K562 (cell line): ENCODE measurements around the gene ZFPM1. TPM values are rescaled to one million over a fixed set of nuclear protein-coding genes. Genes with fewer than 3 reads are reported as not detected.

Experiments
- ARNT ChIP-seq, 2 experiments: fragments of 450-650 bp; IDR thresholded peaks; 2 replicates each; pipeline ENCODE4 v1.6.1; 2016; ENCODE audit warnings: mild to moderate bottlenecking in 1 of 2
- ATF7 ChIP-seq: fragments of 450-650 bp; IDR thresholded peaks from 2 replicates; pipeline ENCODE4 v1.7.1; 2014; ENCODE audit warnings: mild to moderate bottlenecking, moderate library complexity
- BACH1 ChIP-seq: fragments of 200-800 bp; sonication (Bioruptor generic); IDR thresholded peaks from 2 replicates; pipeline ENCODE4 v1.6.1; 2016; ENCODE audit warnings: missing genetic modification characterization, missing compliant biosample characterization
- CBX1 ChIP-seq: sonication (generic); IDR thresholded peaks from 2 replicates; pipeline ENCODE4 v1.6.1; 2016; ENCODE audit warnings: antibody characterized with exemption, low read depth, mild to moderate bottlenecking
- CTBP1 ChIP-seq: fragments of 450-650 bp; IDR thresholded peaks from 2 replicates; pipeline ENCODE4 v1.6.1; 2016; ENCODE audit warnings: borderline replicate concordance
- ETV5 ChIP-seq: sonication (generic); formaldehyde crosslinking; IDR thresholded peaks from 2 replicates; pipeline ENCODE4 v1.4.0; 2020; ENCODE audit warnings: low read depth, mild to moderate bottlenecking, missing genetic modification reagents
- FOXK2 ChIP-seq, 2 experiments: fragments of 450-650 bp; IDR thresholded peaks in 1 of 2; conservative IDR thresholded peaks in 1 of 2; 2 replicates each; pipeline ENCODE4 v1.6.1; 2016; ENCODE audit warnings: low read depth in 2 of 2, mild to moderate bottlenecking in 1 of 2
- HDAC1 ChIP-seq, 2 experiments: fragments of 450-650 bp; IDR thresholded peaks; 2 replicates each; pipeline ENCODE4 v1.6.1; 2016 to 2017; ENCODE audit warnings: inconsistent platforms in 1 of 2, mild to moderate bottlenecking in 1 of 2, moderate library complexity in 1 of 2
- HDAC3 ChIP-seq: fragments of 450-650 bp; IDR thresholded peaks from 2 replicates; pipeline ENCODE4 v1.6.1; 2018; ENCODE audit warnings: borderline replicate concordance, mild to moderate bottlenecking, moderate library complexity; ENCODE audit not compliant: partially characterized antibody
- HMG20A ChIP-seq: fragments of 450-650 bp; formaldehyde crosslinking; conservative IDR thresholded peaks from 2 replicates; pipeline ENCODE4 v1.4.0; 2020; ENCODE audit warnings: mild to moderate bottlenecking, mixed read lengths
- NR2C2 ChIP-seq, 2 experiments: fragments of 200-800 bp in 1 of 2; sonication (Bioruptor generic) in 1 of 2; sonication (generic) in 1 of 2; formaldehyde crosslinking in 1 of 2; IDR thresholded peaks; 2 replicates each; pipeline versions ENCODE4 v1.6.1 to v1.8.0; 2016 to 2022; ENCODE audit warnings: mild to moderate bottlenecking in 1 of 2, missing compliant biosample characterization in 1 of 2, missing genetic modification characterization in 1 of 2, missing genetic modification reagents in 1 of 2
- RBFOX2 ChIP-seq: fragments of 200-400 bp; formaldehyde crosslinking; IDR thresholded peaks from 2 replicates; pipeline ENCODE4 v1.6.1; 2017; ENCODE audit warnings: low read depth, mild to moderate bottlenecking, low read length, moderate library complexity
- SNIP1 ChIP-seq: fragments of 450-650 bp; IDR thresholded peaks from 2 replicates; pipeline ENCODE4 v1.7.1; 2017; ENCODE audit warnings: low read depth, mild to moderate bottlenecking
- ZNF324 ChIP-seq: fragments of 250-450 bp; sonication (Bioruptor Pico); IDR thresholded peaks from 2 replicates; pipeline ENCODE4 v1.4.0; 2020; ENCODE audit warnings: mild to moderate bottlenecking
- polyA plus RNA-seq, 8 experiments: library from polyadenylated mRNA; depleted of rRNA in 4 of 8; stranded (reverse) in 5 of 8; unstranded in 3 of 8; fragments of >200 nt; fragmentation: Nextera tagmentation in 2 of 8; fragmentation: Illumina TruSeq in 1 of 8; extraction: Ambion mirVana in 2 of 8; extraction: Trizol in 1 of 8; gene quantifications; 2 replicates each; pipeline versions ENCODE4 v1.2.1 to v1.2.3, GENCODE V29; 2011 to 2014; ENCODE audit warnings: inconsistent platforms in 1 of 8, missing spikeins in 1 of 8
- total RNA-seq, 7 experiments: library from RNA; depleted of rRNA in 6 of 7; stranded (reverse); fragments of >200 nt in 6 of 7; fragmentation: Illumina TruSeq in 2 of 7; extraction: Trizol in 2 of 7; gene quantifications; 2 replicates each; pipeline versions ENCODE4 v1.2.1 to v1.2.3, GENCODE V29; 2011 to 2021; ENCODE audit warnings: low replicate concordance in 1 of 7
- TF ChIP-seq, protein P1 (sequence below): conservative IDR thresholded peaks from 2 replicates; pipeline ENCODE4 v1.6.1; 2011; ENCODE audit warnings: low read depth, mild to moderate bottlenecking, low read length; ENCODE audit not compliant: control insufficient read depth
- TF ChIP-seq, protein P2 (sequence below): sonication (generic); formaldehyde crosslinking; IDR thresholded peaks from 2 replicates; pipeline ENCODE4 v1.8.1; 2023; ENCODE audit warnings: mild to moderate bottlenecking, missing genetic modification reagents
- TF ChIP-seq, protein P3 (sequence below), 3 experiments: IDR thresholded peaks in 2 of 3; conservative IDR thresholded peaks in 1 of 3; 2 replicates each; pipeline ENCODE4 v1.5.1; 2011 to 2012; ENCODE audit warnings: low read length in 3 of 3, mild to moderate bottlenecking in 3 of 3, control low read depth in 2 of 3, improper control_type of control experiment in 1 of 3, inconsistent platforms in 1 of 3, low read depth in 1 of 3, mixed read lengths in 1 of 3, moderate library complexity in 1 of 3; ENCODE audit not compliant: insufficient read depth in 2 of 3
- TF ChIP-seq, protein P4 (sequence below): sonication (generic); formaldehyde crosslinking; IDR thresholded peaks from 2 replicates; pipeline ENCODE4 v1.9.0; 2022; ENCODE audit warnings: mild to moderate bottlenecking, missing genetic modification reagents
- TF ChIP-seq, protein P5 (sequence below): fragments of 450-650 bp; IDR thresholded peaks from 2 replicates; pipeline ENCODE4 v1.6.1; 2014; ENCODE audit warnings: low read depth, mild to moderate bottlenecking, moderate library complexity, borderline replicate concordance

Gene ZFPM1
- total and polyA plus RNA-seq, 9 of the 15 experiments (the other 6 are each of a cell fraction or from before 2014, with no cell fraction given) = 0.03 to 35.9 (median 1.4) TPM

DNA sequence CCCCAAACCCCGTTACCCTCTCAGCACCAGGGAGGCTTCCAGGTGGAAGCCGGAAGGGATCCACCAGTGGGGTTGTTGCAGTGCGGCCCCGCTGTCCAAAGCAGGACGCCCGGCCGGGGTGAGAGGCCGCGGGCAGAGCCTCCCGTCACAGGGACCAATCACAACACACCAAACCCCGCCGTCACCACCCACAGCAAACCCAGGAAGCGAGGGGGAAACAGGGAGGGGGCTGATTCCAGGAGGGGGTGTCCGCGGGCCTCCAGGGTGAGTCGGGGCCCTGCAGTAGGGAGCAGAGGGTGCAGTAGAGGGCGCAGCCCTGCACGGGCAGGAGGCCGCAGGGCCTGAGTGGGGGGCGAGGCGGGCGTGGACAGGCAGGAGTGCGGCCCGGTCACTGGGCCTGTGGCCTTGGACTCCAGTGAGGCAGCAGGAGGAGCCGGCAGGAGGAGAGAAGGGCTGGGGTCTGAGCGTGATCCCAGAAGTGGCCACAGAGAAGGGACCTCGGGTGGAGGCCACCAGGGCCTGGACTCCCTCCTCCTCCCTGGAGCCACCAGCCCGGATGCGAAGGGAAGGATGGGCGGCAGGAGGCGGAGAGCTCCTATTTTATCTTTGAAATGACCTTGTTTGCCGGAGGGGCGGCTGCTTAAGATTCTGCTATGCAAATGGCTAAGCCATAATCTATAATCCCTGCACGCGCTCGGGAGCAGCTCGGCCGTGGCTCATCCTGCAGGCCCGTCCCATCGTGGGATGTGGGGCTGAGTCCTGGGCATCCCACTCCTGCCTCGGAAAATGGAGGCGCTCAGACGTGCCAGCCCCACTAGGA lies 41.5 kb downstream of the ZFPM1 start (continued):
- TF ChIP-seq, protein P1, sequence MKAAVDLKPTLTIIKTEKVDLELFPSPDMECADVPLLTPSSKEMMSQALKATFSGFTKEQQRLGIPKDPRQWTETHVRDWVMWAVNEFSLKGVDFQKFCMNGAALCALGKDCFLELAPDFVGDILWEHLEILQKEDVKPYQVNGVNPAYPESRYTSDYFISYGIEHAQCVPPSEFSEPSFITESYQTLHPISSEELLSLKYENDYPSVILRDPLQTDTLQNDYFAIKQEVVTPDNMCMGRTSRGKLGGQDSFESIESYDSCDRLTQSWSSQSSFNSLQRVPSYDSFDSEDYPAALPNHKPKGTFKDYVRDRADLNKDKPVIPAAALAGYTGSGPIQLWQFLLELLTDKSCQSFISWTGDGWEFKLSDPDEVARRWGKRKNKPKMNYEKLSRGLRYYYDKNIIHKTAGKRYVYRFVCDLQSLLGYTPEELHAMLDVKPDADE = no peak
- no peak for TF ChIP-seq SNIP1
- no peak for TF ChIP-seq ZNF324 (CRISPR knock-in tag)
- TF ChIP-seq HDAC1 (IDR thresholded peaks at IDR 0.05) = peak in 1 of 2 experiments; percentile 65; a peak in 1 of 4 replicates
- no peak; a peak in 2 of 4 replicates for TF ChIP-seq FOXK2 (conservative IDR thresholded peaks at IDR 0.05 in 1 of 2, IDR thresholded peaks at IDR 0.05 in 1 of 2; ENCODE audit: low read depth in 2 of 2)
- TF ChIP-seq RBFOX2 = peak; percentile 71
- TF ChIP-seq, protein P2, sequence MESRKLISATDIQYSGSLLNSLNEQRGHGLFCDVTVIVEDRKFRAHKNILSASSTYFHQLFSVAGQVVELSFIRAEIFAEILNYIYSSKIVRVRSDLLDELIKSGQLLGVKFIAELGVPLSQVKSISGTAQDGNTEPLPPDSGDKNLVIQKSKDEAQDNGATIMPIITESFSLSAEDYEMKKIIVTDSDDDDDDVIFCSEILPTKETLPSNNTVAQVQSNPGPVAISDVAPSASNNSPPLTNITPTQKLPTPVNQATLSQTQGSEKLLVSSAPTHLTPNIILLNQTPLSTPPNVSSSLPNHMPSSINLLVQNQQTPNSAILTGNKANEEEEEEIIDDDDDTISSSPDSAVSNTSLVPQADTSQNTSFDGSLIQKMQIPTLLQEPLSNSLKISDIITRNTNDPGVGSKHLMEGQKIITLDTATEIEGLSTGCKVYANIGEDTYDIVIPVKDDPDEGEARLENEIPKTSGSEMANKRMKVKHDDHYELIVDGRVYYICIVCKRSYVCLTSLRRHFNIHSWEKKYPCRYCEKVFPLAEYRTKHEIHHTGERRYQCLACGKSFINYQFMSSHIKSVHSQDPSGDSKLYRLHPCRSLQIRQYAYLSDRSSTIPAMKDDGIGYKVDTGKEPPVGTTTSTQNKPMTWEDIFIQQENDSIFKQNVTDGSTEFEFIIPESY (CRISPR knock-in tag) = 0 out of 2 replicates have a peak, but pooled peaks have one; percentile 20
- TF ChIP-seq, protein P3, sequence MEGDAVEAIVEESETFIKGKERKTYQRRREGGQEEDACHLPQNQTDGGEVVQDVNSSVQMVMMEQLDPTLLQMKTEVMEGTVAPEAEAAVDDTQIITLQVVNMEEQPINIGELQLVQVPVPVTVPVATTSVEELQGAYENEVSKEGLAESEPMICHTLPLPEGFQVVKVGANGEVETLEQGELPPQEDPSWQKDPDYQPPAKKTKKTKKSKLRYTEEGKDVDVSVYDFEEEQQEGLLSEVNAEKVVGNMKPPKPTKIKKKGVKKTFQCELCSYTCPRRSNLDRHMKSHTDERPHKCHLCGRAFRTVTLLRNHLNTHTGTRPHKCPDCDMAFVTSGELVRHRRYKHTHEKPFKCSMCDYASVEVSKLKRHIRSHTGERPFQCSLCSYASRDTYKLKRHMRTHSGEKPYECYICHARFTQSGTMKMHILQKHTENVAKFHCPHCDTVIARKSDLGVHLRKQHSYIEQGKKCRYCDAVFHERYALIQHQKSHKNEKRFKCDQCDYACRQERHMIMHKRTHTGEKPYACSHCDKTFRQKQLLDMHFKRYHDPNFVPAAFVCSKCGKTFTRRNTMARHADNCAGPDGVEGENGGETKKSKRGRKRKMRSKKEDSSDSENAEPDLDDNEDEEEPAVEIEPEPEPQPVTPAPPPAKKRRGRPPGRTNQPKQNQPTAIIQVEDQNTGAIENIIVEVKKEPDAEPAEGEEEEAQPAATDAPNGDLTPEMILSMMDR (IDR thresholded peaks at IDR 0.05 in 2 of 3, conservative IDR thresholded peaks at IDR 0.05 in 1 of 3; ENCODE audit: insufficient read depth in 2 of 3, low read depth in 1 of 3, low read length in 3 of 3) = peak; percentile 45 to 71 (median 56)
- TF ChIP-seq, protein P4, sequence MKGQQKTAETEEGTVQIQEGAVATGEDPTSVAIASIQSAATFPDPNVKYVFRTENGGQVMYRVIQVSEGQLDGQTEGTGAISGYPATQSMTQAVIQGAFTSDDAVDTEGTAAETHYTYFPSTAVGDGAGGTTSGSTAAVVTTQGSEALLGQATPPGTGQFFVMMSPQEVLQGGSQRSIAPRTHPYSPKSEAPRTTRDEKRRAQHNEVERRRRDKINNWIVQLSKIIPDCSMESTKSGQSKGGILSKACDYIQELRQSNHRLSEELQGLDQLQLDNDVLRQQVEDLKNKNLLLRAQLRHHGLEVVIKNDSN (CRISPR knock-in tag) = no peak; the same call in 1 of the 2 replicates
- TF ChIP-seq, protein P5, sequence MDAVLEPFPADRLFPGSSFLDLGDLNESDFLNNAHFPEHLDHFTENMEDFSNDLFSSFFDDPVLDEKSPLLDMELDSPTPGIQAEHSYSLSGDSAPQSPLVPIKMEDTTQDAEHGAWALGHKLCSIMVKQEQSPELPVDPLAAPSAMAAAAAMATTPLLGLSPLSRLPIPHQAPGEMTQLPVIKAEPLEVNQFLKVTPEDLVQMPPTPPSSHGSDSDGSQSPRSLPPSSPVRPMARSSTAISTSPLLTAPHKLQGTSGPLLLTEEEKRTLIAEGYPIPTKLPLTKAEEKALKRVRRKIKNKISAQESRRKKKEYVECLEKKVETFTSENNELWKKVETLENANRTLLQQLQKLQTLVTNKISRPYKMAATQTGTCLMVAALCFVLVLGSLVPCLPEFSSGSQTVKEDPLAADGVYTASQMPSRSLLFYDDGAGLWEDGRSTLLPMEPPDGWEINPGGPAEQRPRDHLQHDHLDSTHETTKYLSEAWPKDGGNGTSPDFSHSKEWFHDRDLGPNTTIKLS = no peak
- peak; percentile 46; the same call in 1 of the 2 replicates for TF ChIP-seq ETV5 (CRISPR knock-in tag)
- no peak for TF ChIP-seq CBX1
- TF ChIP-seq BACH1 (tag) = no peak
- no peak; the same call in 1 of the 2 replicates for TF ChIP-seq NR2C2 (CRISPR knock-in tag; IDR thresholded peaks at IDR 0.05)
- peak; percentile 25; the same call in 1 of the 2 replicates for TF ChIP-seq NR2C2 (tag; IDR thresholded peaks at IDR 0.05)
- TF ChIP-seq CTBP1 = peak; percentile 85
- TF ChIP-seq HDAC3 = no peak
- TF ChIP-seq HMG20A (CRISPR knock-in tag) = no peak
- no peak for TF ChIP-seq ARNT (IDR thresholded peaks at IDR 0.05)
- TF ChIP-seq ATF7 = no peak
